Neuronal stem cell (in vitro differentiated cells): ENCODE measurements around the gene SGSH. TPM values are rescaled to one million over a fixed set of nuclear protein-coding genes. Genes with fewer than 3 reads are reported as not detected.

Source experiments
- DNase-seq: peaks from one replicate; pipeline ENCODE4 v3.0.0-alpha.2; 2013; ENCODE audit warnings: low spot score
- H2AFZ ChIP-seq: one replicate; pipeline ENCODE4 v1.6.1; 2013; ENCODE audit warnings: mild to moderate bottlenecking, low read length, inconsistent platforms
- H2AK5ac ChIP-seq: 2 replicates; pipeline ENCODE4 v1.6.1; 2013; ENCODE audit warnings: low read depth, mild to moderate bottlenecking, inconsistent platforms, low read length, moderate library complexity, mixed read lengths
- H2BK120ac ChIP-seq: 2 replicates; pipeline ENCODE4 v1.6.1; 2013; ENCODE audit warnings: low read depth, mild to moderate bottlenecking, inconsistent platforms, low read length, moderate library complexity, mixed read lengths
- H2BK12ac ChIP-seq: one replicate; pipeline ENCODE4 v1.6.1; 2013; ENCODE audit warnings: low read length, inconsistent platforms
- H2BK15ac ChIP-seq: 2 replicates; pipeline ENCODE4 v1.6.1; 2013; ENCODE audit warnings: mild to moderate bottlenecking, low read length, inconsistent platforms, mixed read lengths
- H2BK5ac ChIP-seq: one replicate; pipeline ENCODE4 v1.6.1; 2013; ENCODE audit warnings: inconsistent platforms, mild to moderate bottlenecking, low read length, moderate library complexity
- H3K14ac ChIP-seq: one replicate; pipeline ENCODE4 v1.6.1; 2013; ENCODE audit warnings: low read length, inconsistent platforms
- H3K18ac ChIP-seq: 2 replicates; pipeline ENCODE4 v1.6.1; 2013; ENCODE audit warnings: low read length, inconsistent platforms
- H3K23ac ChIP-seq: 2 replicates; pipeline ENCODE4 v1.6.1; 2013; ENCODE audit warnings: low read depth, mild to moderate bottlenecking, mixed read lengths, low read length, inconsistent platforms; ENCODE audit not compliant: poor library complexity
- H3K27ac ChIP-seq: replicated peaks from 3 replicates; pipeline ENCODE4 v1.5.1; 2013; ENCODE audit warnings: low read length, inconsistent platforms
- H3K27me3 ChIP-seq, 3 experiments: 2 replicates each; pipeline ENCODE4 v1.6.1; 2013; ENCODE audit warnings: low read length in 3 of 3, mild to moderate bottlenecking in 2 of 3, inconsistent platforms in 1 of 3, low read depth in 1 of 3, mixed read lengths in 1 of 3, moderate library complexity in 1 of 3; ENCODE audit not compliant: control insufficient read depth in 3 of 3, insufficient read depth in 3 of 3
- H3K36me3 ChIP-seq, 2 donors: replicated peaks in 1 of 2; 2 replicates each; pipeline ENCODE4 v1.6.1; 2013; ENCODE audit warnings: low read length in 2 of 2; ENCODE audit not compliant: control insufficient read depth in 2 of 2, insufficient read depth in 2 of 2
- H3K4ac ChIP-seq: 2 replicates; pipeline ENCODE4 v1.6.1; 2013; ENCODE audit warnings: inconsistent platforms, mild to moderate bottlenecking, low read length, moderate library complexity
- H3K4me1 ChIP-seq, 2 donors: 1 replicate in 1 of 2; 2 replicates in 1 of 2; pipeline ENCODE4 v1.6.1; 2013; ENCODE audit warnings: low read length in 2 of 2, low read depth in 1 of 2; ENCODE audit not compliant: control insufficient read depth in 2 of 2, insufficient read depth in 1 of 2
- H3K4me2 ChIP-seq: one replicate; pipeline ENCODE4 v1.6.1; 2013; ENCODE audit warnings: mild to moderate bottlenecking, low read length, inconsistent platforms; ENCODE audit not compliant: insufficient read depth, poor library complexity, severe bottlenecking
- H3K4me3 ChIP-seq, 2 donors: 2 replicates each; pipeline ENCODE4 v1.5.1; 2013; ENCODE audit warnings: low read length in 2 of 2, mild to moderate bottlenecking in 2 of 2, inconsistent platforms in 1 of 2, moderate library complexity in 1 of 2
- H3K79me1 ChIP-seq: one replicate; pipeline ENCODE4 v1.6.1; 2013; ENCODE audit warnings: low read depth, mild to moderate bottlenecking, inconsistent platforms, low read length, moderate library complexity
- H3K9ac ChIP-seq: one replicate; pipeline ENCODE4 v1.6.1; 2013; ENCODE audit warnings: mild to moderate bottlenecking, low read depth, low read length, inconsistent platforms; ENCODE audit not compliant: poor library complexity
- H3K9me3 ChIP-seq, 2 donors: replicated peaks in 1 of 2; 2 replicates each; pipeline versions ENCODE3 to v1.6.1; 2013; ENCODE audit warnings: low read length in 2 of 2, mild to moderate bottlenecking in 2 of 2, inconsistent platforms in 1 of 2, low read depth in 1 of 2, mixed read lengths in 1 of 2, moderate library complexity in 1 of 2; ENCODE audit not compliant: control insufficient read depth in 2 of 2, insufficient read depth in 1 of 2
- H4K8ac ChIP-seq: one replicate; pipeline ENCODE4 v1.6.1; 2013; ENCODE audit warnings: low read depth, mild to moderate bottlenecking, inconsistent platforms, low read length, moderate library complexity
- H4K91ac ChIP-seq: one replicate; pipeline ENCODE4 v1.6.1; 2013; ENCODE audit warnings: low read length, low read depth, mild to moderate bottlenecking, inconsistent platforms; ENCODE audit not compliant: poor library complexity
- WGBS, 2 donors: extraction: QIAGEN DNeasy Blood & Tissue Kit; methylation state at CpG; one replicate each; pipeline ENCODE4 v1.1.7; 2013; ENCODE audit warnings: missing lambda C conversion rate in 2 of 2, mixed read lengths in 1 of 2; ENCODE audit not compliant: insufficient read length in 2 of 2, insufficient replicate concordance in 1 of 2; ENCODE audit errors: extremely low coverage in 2 of 2; 5-methylcytosine and 5-hydroxymethylcytosine counted together
- polyA plus RNA-seq, 2 experiments: library from polyadenylated mRNA; stranded (reverse); fragments of 200-250 nt; gene quantifications; one replicate each; pipeline ENCODE4 v1.2.3, GENCODE V29; 2013

The SGSH gene
- 8.1 TPM for polyA plus RNA-seq (2013, experiment 1 of 2)
- 7.7 TPM for polyA plus RNA-seq (2013, experiment 2 of 2)

- Histone ChIP-seq H2BK5ac (no peak within 1 kb of the TSS), H3K9me3 (no peaks in the 10 kb centered on the region), H3K27me3 (no peaks in the 10 kb centered on the region), H2BK12ac (peak within 1 kb of the TSS; percentile 46), H3K27ac (no peak within 1 kb of the TSS), H3K4me1 (peaks cover 10 to 14% of the 10 kb centered on the region in 2 donors), H3K4me3 (peak within 1 kb of the TSS; percentile 61 to 87), H2AFZ (peak within 1 kb of the TSS; percentile 99), H3K4ac (peak within 1 kb of the TSS; percentile 77), H3K36me3 (peaks cover 8 to 23% of the 10 kb centered on the region in 2 donors), H3K14ac (peak within 1 kb of the TSS; percentile 97), H3K23ac (peak within 1 kb of the TSS; percentile 87), H4K8ac (peak within 1 kb of the TSS; percentile 72), H2BK15ac (peak within 1 kb of the TSS; percentile 87), H2BK120ac (peak within 1 kb of the TSS; percentile 83), H3K4me2 (peak within 1 kb of the TSS; percentile 99), H3K9ac (peak within 1 kb of the TSS; percentile 99), H3K79me1 (peaks cover 2% of the 10 kb centered on the region), H3K18ac (peak within 1 kb of the TSS; percentile 96), H4K91ac (no peak within 1 kb of the TSS), H2AK5ac (peak within 1 kb of the TSS; percentile 93)
- WGBS, 2 donors = no CpG with 5 or more reads among the region's 77 CpGs
- peak; percentile 85 for DNase-seq
Observed at GRCh38 chr17:80220054-80220735, at the start of gene SGSH, which contains the start of gene SLC26A11. TSS of gene SGSH (minus strand) at chr17:80220333. CDS start at chr17:80220313, 20 bp downstream. TSS of gene SLC26A11 (plus strand) at chr17:80220427. CDS start at chr17:80221561, 1,134 bp downstream.

DNA sequence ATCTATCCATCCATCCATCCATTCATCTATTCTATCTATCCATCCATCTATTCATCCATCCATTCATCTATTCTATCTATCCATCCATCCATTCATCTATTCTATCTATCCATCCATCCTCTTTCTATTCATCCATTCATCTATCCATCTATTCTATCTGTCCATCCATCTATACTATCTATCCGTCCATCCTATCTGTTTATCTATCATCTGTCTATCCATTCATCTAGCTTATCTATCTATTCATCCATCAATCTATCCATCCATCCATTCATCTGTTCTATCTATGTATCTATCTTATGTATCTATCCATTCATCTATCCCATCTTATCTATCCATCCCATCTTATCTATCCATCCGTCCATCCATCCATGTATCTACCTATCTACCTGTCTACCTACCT is 49.3 kb upstream of the SGSH start:
- Histone ChIP-seq H3K4ac (no peak overlapping the region), H3K18ac (no peak overlapping the region), H3K4me2 (no peak overlapping the region), H3K23ac (no peak overlapping the region), H2AFZ (no peak overlapping the region), H2BK5ac (no peak overlapping the region), H3K9ac (no peak overlapping the region), H3K4me1 (peaks cover 8 to 12% of the 10 kb centered on the region in 2 donors), H3K27ac (no peak overlapping the region), H3K14ac (no peak overlapping the region), H2AK5ac (no peak overlapping the region), H2BK12ac (no peak overlapping the region), H2BK15ac (no peak overlapping the region), H4K91ac (no peak overlapping the region), H3K4me3 (no peak overlapping the region), H4K8ac (no peak overlapping the region), H2BK120ac (no peak overlapping the region), H3K9me3 (no peaks in the 10 kb centered on the region), H3K27me3 (peaks cover 0 to 2% (median 0%) of the 10 kb centered on the region in 3 experiments), H3K79me1 (peaks cover 6% of the 10 kb centered on the region), H3K36me3 (peaks cover 7 to 21% of the 10 kb centered on the region in 2 donors)
- no peak for DNase-seq
- 98 to 100% methylated on average over 2 of the region's 2 CpGs for WGBS, 2 donors

GRCh38 chr17:80268427-80268826 is 48.3 kb upstream of the SGSH start:
- Histone ChIP-seq H3K27me3 (peaks cover 0 to 2% (median 0%) of the 10 kb centered on the region in 3 experiments), H2BK5ac (no peak overlapping the region), H4K8ac (no peak overlapping the region), H3K4me2 (no peak overlapping the region), H3K18ac (no peak overlapping the region), H3K4me1 (peaks cover 9 to 16% of the 10 kb centered on the region in 2 donors), H3K27ac (no peak overlapping the region), H3K9ac (no peak overlapping the region), H3K79me1 (peaks cover 11% of the 10 kb centered on the region), H2AFZ (no peak overlapping the region), H2AK5ac (no peak overlapping the region), H3K36me3 (peaks cover 5 to 19% of the 10 kb centered on the region in 2 donors), H2BK12ac (no peak overlapping the region), H2BK15ac (no peak overlapping the region), H3K4me3 (no peak overlapping the region), H3K23ac (no peak overlapping the region), H3K9me3 (no peaks in the 10 kb centered on the region), H3K4ac (no peak overlapping the region), H2BK120ac (no peak overlapping the region), H3K14ac (no peak overlapping the region), H4K91ac (no peak overlapping the region)
- no CpG with 5 or more reads among the region's 4 CpGs for WGBS, 2 donors
- DNase-seq = no peak

DNA sequence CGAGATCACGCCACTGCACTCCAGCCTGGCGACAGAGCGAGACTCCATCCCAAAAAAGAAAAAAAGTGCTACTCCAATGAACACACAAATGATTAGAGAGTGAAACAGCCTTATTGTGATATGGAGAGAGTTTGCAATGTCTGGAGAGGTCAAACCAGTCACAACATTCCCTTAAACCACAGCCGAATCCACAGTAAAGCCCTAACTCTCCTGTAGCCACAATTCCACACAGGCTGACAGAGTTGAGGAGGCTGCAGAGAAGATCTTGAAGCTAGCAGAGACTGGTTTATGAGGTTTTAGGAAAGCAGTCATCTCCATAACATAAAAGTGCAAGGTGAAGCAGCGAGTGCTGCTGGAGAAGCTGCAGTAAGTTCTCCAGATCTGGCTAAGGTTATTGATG is 47.3 kb upstream of the SGSH start:
- Histone ChIP-seq H4K8ac (no peak overlapping the region), H3K9ac (no peak overlapping the region), H3K4me3 (no peak overlapping the region), H3K9me3 (no peaks in the 10 kb centered on the region), H3K4me2 (no peak overlapping the region), H3K14ac (no peak overlapping the region), H2BK12ac (no peak overlapping the region), H3K4me1 (peaks cover 15 to 26% of the 10 kb centered on the region in 2 donors), H3K36me3 (peaks cover 5 to 19% of the 10 kb centered on the region in 2 donors), H2AK5ac (no peak overlapping the region), H3K27me3 (peaks cover 0 to 2% (median 0%) of the 10 kb centered on the region in 3 experiments), H4K91ac (no peak overlapping the region), H3K4ac (no peak overlapping the region), H2BK5ac (no peak overlapping the region), H3K27ac (no peak overlapping the region), H3K18ac (no peak overlapping the region), H2BK120ac (no peak overlapping the region), H2AFZ (no peak overlapping the region), H3K79me1 (peaks cover 11% of the 10 kb centered on the region), H3K23ac (no peak overlapping the region), H2BK15ac (no peak overlapping the region)
- WGBS, 2 donors = no CpG with 5 or more reads among the region's 6 CpGs
- DNase-seq = no peak
